A549 (cell line): ENCODE measurements around the gene HAO2. TPM values are rescaled to one million over a fixed set of nuclear protein-coding genes. Genes with fewer than 3 reads are reported as not detected.

ENCODE experiments used
- ATAC-seq, 2 experiments: fragments of 200-7000 bp in 1 of 2; fragments of >200 bp in 1 of 2; cut with Nextera tagmentation in 1 of 2; cut with Tn5 transposase in 1 of 2; 3 replicates each; pipeline versions ENCODE4 v1.8.0 to v1.9.1; 2018 to 2020; ENCODE audit warnings: mild to moderate bottlenecking in 1 of 2, moderate library complexity in 1 of 2
- CTCF ChIA-PET: fragments of 300-600 bp; sonication (Branson Sonifier 250); formaldehyde crosslinking; extraction: SDS; loops from one replicate; lab custom pipeline; 2021; ENCODE audit warnings: antibody characterized with exemption, inconsistent platforms; lab: Yijun Ruan, JAX
- POLR2A ChIA-PET: fragments of 350-600 bp; formaldehyde crosslinking; extraction: SDS; loops from one replicate; lab custom pipeline; 2021; ENCODE audit warnings: antibody characterized with exemption, inconsistent platforms; lab: Yijun Ruan, JAX
- DNase-seq, 2 experiments: peaks; one replicate each; pipeline versions ENCODE4 v3.0.0 to v3.0.0-alpha.2; 2011 to 2016; ENCODE audit warnings: low read depth in 1 of 2, low spot score in 1 of 2
- FAIRE-seq: peaks from 2 replicates; lab custom pipeline; 2011; peaks lifted over from hg19 to GRCh38; lab: Jason Lieb, UNC
- H3K27ac ChIP-seq, 2 experiments: fragments of >200 bp; sonication (Bioruptor Twin); formaldehyde crosslinking; 3 replicates each; pipeline ENCODE4 v1.5.1; 2016 to 2017
- H3K4me1 ChIP-seq: fragments of >200 bp; sonication (Bioruptor Twin); formaldehyde crosslinking; 3 replicates; pipeline ENCODE4 v1.6.1; 2016
- H3K4me2 ChIP-seq: fragments of >200 bp; sonication (Bioruptor Twin); formaldehyde crosslinking; 3 replicates; pipeline ENCODE4 v1.6.1; 2016
- H3K4me3 ChIP-seq: fragments of >200 bp; sonication (Bioruptor Twin); formaldehyde crosslinking; 3 replicates; pipeline ENCODE4 v1.5.1; 2016
- H3K9me3 ChIP-seq: fragments of >200 bp; sonication (Bioruptor Twin); formaldehyde crosslinking; 3 replicates; pipeline ENCODE4 v1.6.1; 2016
- BHLHE40 ChIP-seq: IDR thresholded peaks from 2 replicates; pipeline ENCODE4 v1.6.1; 2012; ENCODE audit warnings: low read depth, low read length, inconsistent platforms
- CBX2 ChIP-seq: fragments of 200-600 bp; sonication (generic); IDR thresholded peaks from 2 replicates; pipeline ENCODE4 v1.6.1; 2016; ENCODE audit warnings: low read depth, mild to moderate bottlenecking, borderline replicate concordance
- CEBPB ChIP-seq, 2 experiments: fragments of >200 bp in 1 of 2; sonication (Bioruptor Twin) in 1 of 2; formaldehyde crosslinking in 1 of 2; IDR thresholded peaks; 2 replicates each; pipeline ENCODE4 v1.6.1; 2012 to 2016
- CHD4 ChIP-seq: fragments of 200-600 bp; sonication (generic); IDR thresholded peaks from 2 replicates; pipeline ENCODE4 v1.6.1; 2016; ENCODE audit warnings: antibody characterized with exemption, mild to moderate bottlenecking, borderline replicate concordance
- ESRRA ChIP-seq: fragments of 150-350 bp; IDR thresholded peaks from 2 replicates; pipeline ENCODE4 v1.6.1; 2014; ENCODE audit warnings: mild to moderate bottlenecking, low read length, borderline replicate concordance
- FOSL2 ChIP-seq, 2 experiments: fragments of 450-650 bp in 1 of 2; fragments of >200 bp in 1 of 2; sonication (Bioruptor Twin) in 1 of 2; formaldehyde crosslinking; IDR thresholded peaks; 2 replicates each; pipeline versions ENCODE4 v1.5.0 to v1.6.1; 2016 to 2020; ENCODE audit warnings: mild to moderate bottlenecking in 1 of 2, moderate library complexity in 1 of 2
- FOXS1 ChIP-seq: fragments of 250-450 bp; sonication (Bioruptor Pico); IDR thresholded peaks from 2 replicates; pipeline ENCODE4 v1.5.0; 2020; ENCODE audit warnings: mild to moderate bottlenecking, moderate library complexity
- HEYL ChIP-seq: fragments of 250-450 bp; sonication (Bioruptor Pico); IDR thresholded peaks from 2 replicates; pipeline ENCODE4 v1.8.0; 2021; ENCODE audit warnings: mild to moderate bottlenecking, moderate library complexity
- HOXA7 ChIP-seq: fragments of 250-450 bp; sonication (Bioruptor Pico); IDR thresholded peaks from 2 replicates; pipeline ENCODE4 v1.5.0; 2020; ENCODE audit warnings: mild to moderate bottlenecking, moderate library complexity
- HOXB13 ChIP-seq: fragments of 250-450 bp; sonication (Bioruptor Pico); IDR thresholded peaks from 2 replicates; pipeline ENCODE4 v1.5.0; 2020; ENCODE audit warnings: low read depth, mild to moderate bottlenecking, moderate library complexity
- HOXB5 ChIP-seq: fragments of 250-450 bp; sonication (Bioruptor Pico); IDR thresholded peaks from 2 replicates; pipeline ENCODE4 v1.5.0; 2020; ENCODE audit warnings: mild to moderate bottlenecking, moderate library complexity
- JUN ChIP-seq, 2 experiments: fragments of >200 bp; sonication (Bioruptor Twin); formaldehyde crosslinking; IDR thresholded peaks; 2 replicates in 1 of 2; 3 replicates in 1 of 2; pipeline ENCODE4 v1.6.1; 2016 to 2017
- JUNB ChIP-seq: fragments of >200 bp; sonication (Bioruptor Twin); formaldehyde crosslinking; IDR thresholded peaks from 2 replicates; pipeline ENCODE4 v1.6.1; 2016
- KDM5A ChIP-seq: fragments of 200-600 bp; sonication (generic); IDR thresholded peaks from 2 replicates; pipeline ENCODE4 v1.6.1; 2016; ENCODE audit warnings: antibody characterized with exemption, mild to moderate bottlenecking
- MAZ ChIP-seq: fragments of 150-350 bp; IDR thresholded peaks from 2 replicates; pipeline ENCODE4 v1.6.1; 2014; ENCODE audit warnings: antibody characterized with exemption, low read depth, low read length, borderline replicate concordance
- MYC ChIP-seq: IDR thresholded peaks from 2 replicates; pipeline ENCODE4 v1.6.1; 2012; ENCODE audit warnings: mild to moderate bottlenecking, inconsistent platforms, low read length, improper control_type of control experiment, borderline replicate concordance
- NPAS2 ChIP-seq: fragments of 250-450 bp; sonication (Bioruptor Pico); IDR thresholded peaks from 2 replicates; pipeline ENCODE4 v1.8.0; 2022; ENCODE audit warnings: mild to moderate bottlenecking, moderate library complexity, borderline replicate concordance
- POLR2AphosphoS2 ChIP-seq: conservative IDR thresholded peaks from 2 replicates; pipeline ENCODE4 v1.6.1; 2012; ENCODE audit warnings: low read length, improper control_type of control experiment, inconsistent platforms
- RAD21 ChIP-seq, 2 experiments: fragments of >200 bp in 1 of 2; sonication (Bioruptor Twin) in 1 of 2; formaldehyde crosslinking in 1 of 2; IDR thresholded peaks in 1 of 2; conservative IDR thresholded peaks in 1 of 2; 2 replicates in 1 of 2; 3 replicates in 1 of 2; pipeline ENCODE4 v1.6.1; 2012 to 2018; ENCODE audit warnings: inconsistent platforms in 1 of 2
- RARB ChIP-seq: fragments of 250-450 bp; sonication (Bioruptor Pico); IDR thresholded peaks from 2 replicates; pipeline ENCODE4 v1.8.0; 2021; ENCODE audit warnings: mild to moderate bottlenecking, moderate library complexity
- RFX5 ChIP-seq: fragments of 450-650 bp; IDR thresholded peaks from 2 replicates; pipeline ENCODE4 v1.7.1; 2014; ENCODE audit warnings: antibody characterized with exemption, mild to moderate bottlenecking, moderate library complexity
- RNF2 ChIP-seq: fragments of 200-600 bp; sonication (generic); IDR thresholded peaks from 2 replicates; pipeline ENCODE4 v1.6.1; 2016; ENCODE audit warnings: low read depth, mild to moderate bottlenecking, antibody characterized with exemption, moderate library complexity, borderline replicate concordance
- TFCP2L1 ChIP-seq: fragments of 250-450 bp; sonication (Bioruptor Pico); IDR thresholded peaks from 2 replicates; pipeline ENCODE4 v1.5.0; 2021; ENCODE audit warnings: mild to moderate bottlenecking
- ZFP36 ChIP-seq: fragments of 450-650 bp; IDR thresholded peaks from 2 replicates; pipeline ENCODE4 v1.6.1; 2014; ENCODE audit warnings: borderline replicate concordance; ENCODE audit not compliant: partially characterized antibody
- ZSCAN20 ChIP-seq: fragments of 250-450 bp; sonication (Bioruptor Pico); IDR thresholded peaks from 2 replicates; pipeline ENCODE4 v1.8.0; 2022; ENCODE audit warnings: mild to moderate bottlenecking, moderate library complexity
- WGBS: methylation state at CpG from one replicate; pipeline ENCODE4 v1.1.6; 2017; ENCODE audit errors: missing lambda C conversion rate; 5-methylcytosine and 5-hydroxymethylcytosine counted together
- polyA plus RNA-seq, 4 experiments: library from polyadenylated mRNA; depleted of rRNA in 3 of 4; stranded (reverse); fragments of >200 nt; fragmentation: RNase III in 1 of 4; extraction: RNeasy Plus Mini Kit Qiagen cat#74134 plus additional on column Dnase treatment in 1 of 4; gene quantifications; 2 replicates in 3 of 4; 3 replicates in 1 of 4; pipeline ENCODE4 v1.2.3, GENCODE V29; 2011 to 2017
- TF ChIP-seq, protein P1 (sequence below): IDR thresholded peaks from 2 replicates; pipeline ENCODE4 v1.6.1; 2012
- TF ChIP-seq, protein P2 (sequence below): fragments of 450-650 bp; IDR thresholded peaks from 2 replicates; pipeline ENCODE4 v1.6.1; 2014; ENCODE audit warnings: antibody characterized with exemption

Gene HAO2
- polyA plus RNA-seq, 2 of the 4 experiments (the other 2 are of a cell fraction) = 0.05 to 0.10 TPM

DNA sequence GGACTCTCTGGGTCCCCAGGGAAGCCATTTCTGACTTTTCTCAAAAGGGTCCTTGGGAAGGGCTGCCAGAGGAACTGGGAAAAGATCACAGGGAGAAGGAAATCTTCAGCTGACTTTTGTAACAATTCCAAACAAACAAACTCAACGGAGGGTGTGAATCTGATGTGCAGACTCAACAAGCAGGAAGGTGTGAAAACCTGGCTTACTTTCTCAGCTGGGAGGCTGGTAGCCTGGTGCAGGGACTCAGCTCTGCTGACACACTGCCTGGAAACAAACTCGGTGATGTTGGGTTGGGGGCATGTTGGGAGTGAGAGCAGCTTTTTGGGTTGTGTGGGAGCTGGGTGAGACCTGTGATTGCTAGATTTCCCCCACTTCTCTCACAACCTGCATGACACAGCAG, 36.2 kb downstream of the HAO2 start:
- DNase-seq (no peak), FAIRE-seq (no peak)
- TF ChIP-seq TFCP2L1 (CRISPR knock-in tag) (no peak), FOSL2 (IDR thresholded peaks at IDR 0.05) (no peak), FOSL2 (CRISPR knock-in tag; IDR thresholded peaks at IDR 0.05) (no peak), CHD4 (no peak), NPAS2 (CRISPR knock-in tag) (no peak), KDM5A (no peak), HEYL (CRISPR knock-in tag) (no peak), POLR2AphosphoS2 (no peak), HOXA7 (CRISPR knock-in tag) (no peak), RFX5 (no peak), ESRRA (no peak), JUNB (no peak), BHLHE40 (no peak), MYC (no peak), CBX2 (no peak), MAZ (no peak)
- TF ChIP-seq, protein P1, sequence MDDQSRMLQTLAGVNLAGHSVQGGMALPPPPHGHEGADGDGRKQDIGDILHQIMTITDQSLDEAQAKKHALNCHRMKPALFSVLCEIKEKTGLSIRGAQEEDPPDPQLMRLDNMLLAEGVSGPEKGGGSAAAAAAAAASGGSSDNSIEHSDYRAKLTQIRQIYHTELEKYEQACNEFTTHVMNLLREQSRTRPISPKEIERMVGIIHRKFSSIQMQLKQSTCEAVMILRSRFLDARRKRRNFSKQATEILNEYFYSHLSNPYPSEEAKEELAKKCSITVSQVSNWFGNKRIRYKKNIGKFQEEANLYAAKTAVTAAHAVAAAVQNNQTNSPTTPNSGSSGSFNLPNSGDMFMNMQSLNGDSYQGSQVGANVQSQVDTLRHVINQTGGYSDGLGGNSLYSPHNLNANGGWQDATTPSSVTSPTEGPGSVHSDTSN = no peak
- TF ChIP-seq, protein P2, sequence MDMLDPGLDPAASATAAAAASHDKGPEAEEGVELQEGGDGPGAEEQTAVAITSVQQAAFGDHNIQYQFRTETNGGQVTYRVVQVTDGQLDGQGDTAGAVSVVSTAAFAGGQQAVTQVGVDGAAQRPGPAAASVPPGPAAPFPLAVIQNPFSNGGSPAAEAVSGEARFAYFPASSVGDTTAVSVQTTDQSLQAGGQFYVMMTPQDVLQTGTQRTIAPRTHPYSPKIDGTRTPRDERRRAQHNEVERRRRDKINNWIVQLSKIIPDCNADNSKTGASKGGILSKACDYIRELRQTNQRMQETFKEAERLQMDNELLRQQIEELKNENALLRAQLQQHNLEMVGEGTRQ = no peak
- TF ChIP-seq, all 56 proteins: peak for 0
- no peak overlapping the region for H3K4me3 ChIP-seq
- POLR2A ChIA-PET = no interaction called here
- no peak for ATAC-seq
- H3K4me1 ChIP-seq = no peaks in the 10 kb centered on the region
- no peaks in the 10 kb centered on the region for H3K9me3 ChIP-seq
- H3K4me2 ChIP-seq = no peak overlapping the region
- CTCF ChIA-PET = interaction anchor here (1.0 to 1.5 kb wide), 2 partner anchors 8 to 71 kb away, joined by 3 read pairs; no protein-coding TSS in a partner anchor
- no peak overlapping the region for H3K27ac ChIP-seq
- 0% methylated on average over 2 of the region's 2 CpGs for WGBS

DNA sequence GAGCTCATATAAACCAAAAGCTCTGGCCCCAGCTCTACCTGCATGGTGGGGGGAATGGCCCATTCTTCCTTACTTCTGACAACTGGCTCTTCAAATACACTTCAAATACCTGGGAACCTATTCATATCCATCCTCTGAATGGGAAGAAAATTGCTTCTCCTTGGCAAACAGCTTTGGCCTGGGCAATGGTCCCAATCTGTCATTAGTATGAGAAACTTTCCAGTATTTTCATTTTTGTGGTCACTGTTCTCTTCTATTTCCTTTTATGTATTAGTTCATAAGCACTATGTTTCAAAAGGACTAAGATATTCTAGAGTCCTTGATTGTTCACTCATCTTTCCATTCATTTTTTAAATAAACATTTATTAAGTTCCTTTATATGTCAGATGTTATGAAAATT, 41.1 kb downstream of the HAO2 start:
- ChIA-PET POLR2A (no interaction called here), CTCF (interaction anchor here (0.6 kb wide), 1 partner anchor 148 kb away, joined by 3 read pairs; no protein-coding TSS in a partner anchor)
- Histone ChIP-seq H3K27ac (no peak overlapping the region), H3K4me2 (no peak overlapping the region), H3K4me1 (no peaks in the 10 kb centered on the region), H3K9me3 (no peaks in the 10 kb centered on the region), H3K4me3 (no peak overlapping the region)
- FAIRE-seq = no peak
- TF ChIP-seq MAZ (no peak), JUN (IDR thresholded peaks at IDR 0.05) (no peak), NPAS2 (CRISPR knock-in tag) (no peak), ESRRA (no peak), HOXB13 (CRISPR knock-in tag) (no peak), TFCP2L1 (CRISPR knock-in tag) (no peak), ZFP36 (no peak), CBX2 (no peak)
- TF ChIP-seq, protein P2 = no peak
- ATAC-seq = no peak
- DNase-seq = no peak

DNA sequence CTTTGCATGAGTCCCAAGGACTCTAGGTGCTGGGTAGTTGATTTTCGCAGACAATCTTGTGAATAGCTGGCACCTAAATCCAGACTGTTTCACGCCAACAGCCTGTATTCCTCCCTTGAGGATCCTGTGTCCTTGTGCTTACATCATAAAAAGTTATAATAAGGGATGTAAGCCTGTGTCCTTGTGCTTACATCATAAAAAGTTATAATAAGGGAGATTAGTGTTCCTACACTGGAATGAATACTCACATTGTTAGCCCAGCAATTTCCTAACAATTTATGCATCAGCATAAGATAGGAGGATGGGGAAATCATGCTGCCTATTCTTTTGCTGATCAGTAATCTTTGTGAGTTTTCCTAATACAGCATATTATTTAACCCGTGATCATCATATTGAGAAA, 42.4 kb downstream of the HAO2 start:
- WGBS = 7% methylated on average over 3 of the region's 3 CpGs
- Histone ChIP-seq H3K4me2 (no peak overlapping the region), H3K27ac (no peak overlapping the region), H3K4me1 (no peaks in the 10 kb centered on the region)
- FAIRE-seq = no peak
- ChIA-PET CTCF (no interaction called here), POLR2A (no interaction called here)
- no peak for DNase-seq
- TF ChIP-seq NPAS2 (CRISPR knock-in tag) = no peak
- no peak for TF ChIP-seq RAD21 (conservative IDR thresholded peaks at IDR 0.05 in 1 of 2, IDR thresholded peaks at IDR 0.05 in 1 of 2)
- TF ChIP-seq RNF2 = no peak
- no peak for TF ChIP-seq ZSCAN20 (CRISPR knock-in tag)
- no peak for TF ChIP-seq MAZ
- TF ChIP-seq JUNB = no peak
- no peak for TF ChIP-seq CEBPB (IDR thresholded peaks at IDR 0.05)
- TF ChIP-seq FOXS1 (CRISPR knock-in tag) = no peak
- TF ChIP-seq HOXB5 (CRISPR knock-in tag) = no peak
- no peak for TF ChIP-seq RARB (CRISPR knock-in tag)
- no peak for TF ChIP-seq MYC
- TF ChIP-seq, all 56 proteins: peak for 0
- Histone ChIP-seq H3K9me3 (no peaks in the 10 kb centered on the region), H3K4me3 (no peak overlapping the region)
- no peak for ATAC-seq
